H1 (cell line): ENCODE results near the gene DENND2A.

ENCODE experiments used
- GTF2F1 ChIP-seq: IDR thresholded peaks from 2 replicates; pipeline ENCODE4 v1.6.1; 2012; ENCODE audit warnings: low read depth, low read length, improper control_type of control experiment, borderline replicate concordance
- MAFK ChIP-seq: IDR thresholded peaks from 2 replicates; pipeline ENCODE4 v1.6.1; 2012; ENCODE audit warnings: low read depth, mild to moderate bottlenecking, improper control_type of control experiment, low read length
- NANOG ChIP-seq: IDR thresholded peaks from 2 replicates; pipeline ENCODE4 v1.6.1; 2011; ENCODE audit warnings: low read length, low read depth, mild to moderate bottlenecking, inconsistent platforms; ENCODE audit not compliant: insufficient read depth, poor library complexity, severe bottlenecking
- POLR2A ChIP-seq, 2 experiments: IDR thresholded peaks; 1 replicate in 1 of 2; 2 replicates in 1 of 2; pipeline ENCODE4 v1.6.1; 2011; ENCODE audit warnings: low read depth in 2 of 2, low read length in 2 of 2, mild to moderate bottlenecking in 2 of 2; ENCODE audit errors: control extremely low read depth in 1 of 2
- SP2 ChIP-seq: IDR thresholded peaks from 2 replicates; pipeline ENCODE4 v1.6.1; 2012; ENCODE audit warnings: mild to moderate bottlenecking, low read length, inconsistent platforms
- YY1 ChIP-seq: IDR thresholded peaks from 2 replicates; pipeline ENCODE4 v1.6.1; 2011; ENCODE audit warnings: low read depth, mild to moderate bottlenecking, low read length
- TF ChIP-seq, protein P1 (sequence below), 3 experiments: IDR thresholded peaks; 1 replicate in 2 of 3; 2 replicates in 1 of 3; pipeline versions ENCODE4 v1.5.1 to v1.6.1; 2011; ENCODE audit warnings: low read length in 3 of 3, mild to moderate bottlenecking in 3 of 3, inconsistent platforms in 2 of 3, low read depth in 1 of 3, moderate library complexity in 1 of 3; ENCODE audit not compliant: insufficient read depth in 1 of 3; ENCODE audit errors: control extremely low read depth in 1 of 3

DNA sequence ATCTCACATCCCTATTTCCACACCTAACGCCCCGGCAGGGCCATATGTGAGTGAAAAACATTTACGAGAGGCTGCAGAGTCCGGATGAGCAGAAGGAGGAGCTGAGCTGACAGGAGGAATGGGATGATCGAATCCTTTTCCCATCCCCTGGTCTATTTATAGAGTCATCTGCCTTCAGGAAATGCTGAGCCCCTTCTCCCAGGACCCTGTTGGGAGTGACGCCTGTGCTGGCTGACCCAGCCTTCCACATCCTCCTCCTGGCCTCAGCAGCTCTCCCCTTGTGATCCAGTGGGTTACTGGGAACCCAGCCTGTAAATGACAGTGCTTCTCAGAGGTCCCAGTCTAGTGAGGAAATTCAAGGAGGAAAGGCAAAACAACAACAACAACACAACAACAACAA, 16.6 kb downstream of the DENND2A start:
- no peak for TF ChIP-seq SP2
- TF ChIP-seq POLR2A (IDR thresholded peaks at IDR 0.05; ENCODE audit: control extremely low read depth in 1 of 2, low read depth in 2 of 2, low read length in 2 of 2) = no peak
- TF ChIP-seq NANOG = no peak
- TF ChIP-seq, protein P1, sequence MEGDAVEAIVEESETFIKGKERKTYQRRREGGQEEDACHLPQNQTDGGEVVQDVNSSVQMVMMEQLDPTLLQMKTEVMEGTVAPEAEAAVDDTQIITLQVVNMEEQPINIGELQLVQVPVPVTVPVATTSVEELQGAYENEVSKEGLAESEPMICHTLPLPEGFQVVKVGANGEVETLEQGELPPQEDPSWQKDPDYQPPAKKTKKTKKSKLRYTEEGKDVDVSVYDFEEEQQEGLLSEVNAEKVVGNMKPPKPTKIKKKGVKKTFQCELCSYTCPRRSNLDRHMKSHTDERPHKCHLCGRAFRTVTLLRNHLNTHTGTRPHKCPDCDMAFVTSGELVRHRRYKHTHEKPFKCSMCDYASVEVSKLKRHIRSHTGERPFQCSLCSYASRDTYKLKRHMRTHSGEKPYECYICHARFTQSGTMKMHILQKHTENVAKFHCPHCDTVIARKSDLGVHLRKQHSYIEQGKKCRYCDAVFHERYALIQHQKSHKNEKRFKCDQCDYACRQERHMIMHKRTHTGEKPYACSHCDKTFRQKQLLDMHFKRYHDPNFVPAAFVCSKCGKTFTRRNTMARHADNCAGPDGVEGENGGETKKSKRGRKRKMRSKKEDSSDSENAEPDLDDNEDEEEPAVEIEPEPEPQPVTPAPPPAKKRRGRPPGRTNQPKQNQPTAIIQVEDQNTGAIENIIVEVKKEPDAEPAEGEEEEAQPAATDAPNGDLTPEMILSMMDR (IDR thresholded peaks at IDR 0.05; ENCODE audit: control extremely low read depth in 1 of 3, insufficient read depth in 1 of 3, low read depth in 1 of 3, low read length in 3 of 3) = no peak
- TF ChIP-seq YY1 = no peak
- TF ChIP-seq MAFK = no peak
- TF ChIP-seq GTF2F1 = no peak
